GM19438 (cell line): ENCODE results near the gene RNF225.
"Not testable (repeated sequence)": the region's sequence is repeated elsewhere in the genome, so short reads cannot be mapped to it uniquely, and the experiment has no call there.

Experiments
- ATAC-seq: cut with Tn5 transposase; IDR thresholded peaks from one replicate; pipeline ENCODE4 v1.9.1; 2021; ENCODE audit warnings: low read depth; ENCODE audit not compliant: unreplicated experiment

Gene RNF225

GRCh38 chr19:58407658-58408151 lies 12.2 kb downstream of the RNF225 start:
- ATAC-seq: no peak

- ATAC-seq: peak; percentile 94
Measured at GRCh38 chr19:58408152-58409009, 12.9 kb downstream of the RNF225 start, which contains the start of gene ZNF584. ZNF584 (plus strand) TSS chr19:58408649; CDS start chr19:58409148, 499 bp downstream.

GRCh38 chr19:58409010-58409790 lies 13.7 kb downstream of the RNF225 start:
- no peak for ATAC-seq

- no peak for ATAC-seq
Measured at GRCh38 chr19:58416604-58417003, 21.1 kb downstream of the RNF225 start.

GRCh38 chr19:58417071-58417470 lies 21.6 kb downstream of the RNF225 start:
- no peak for ATAC-seq

GRCh38 chr19:58428617-58429016 lies 33.2 kb downstream of the RNF225 start:
- ATAC-seq: no peak

GRCh38 chr19:58429745-58430144 lies 34.3 kb downstream of the RNF225 start:
- ATAC-seq: no peak

GRCh38 chr19:58434217-58434616 lies 38.8 kb downstream of the RNF225 start:
- no peak for ATAC-seq

GRCh38 chr19:58439576-58440554 lies 44.4 kb downstream of the RNF225 start, which contains the start of gene ZNF132:
ZNF132 (minus strand) TSS chr19:58440153; CDS start chr19:58439821, 332 bp downstream.
- peak; percentile 96 for ATAC-seq

- no peak for ATAC-seq
Measured at GRCh38 chr19:58440556-58440955, 45.1 kb downstream of the RNF225 start.

GRCh38 chr19:58442986-58443385 lies 47.5 kb downstream of the RNF225 start:
- ATAC-seq: not testable (repeated sequence)
